CD14-positive monocyte (primary cell): ENCODE results near the gene HLCS. TPM values are rescaled to one million over a fixed set of nuclear protein-coding genes. Genes with fewer than 3 reads are reported as not detected.

Experiments used
- DNase-seq, 3 donors: peaks; one replicate each; pipeline ENCODE4 v3.0.0-alpha.2; 2011 to 2022
- H2AFZ ChIP-seq: 2 replicates; pipeline ENCODE4 v1.6.0; 2012; ENCODE audit warnings: mild to moderate bottlenecking, low read depth, low read length, inconsistent platforms; ENCODE audit not compliant: insufficient read depth, poor library complexity, severe bottlenecking
- H3K27ac ChIP-seq, 2 donors: 1 replicate in 1 of 2; 2 replicates in 1 of 2; pipeline ENCODE4 v1.5.1; 2012 to 2013; ENCODE audit warnings: low read length in 2 of 2, control low read depth in 1 of 2, inconsistent platforms in 1 of 2, low read depth in 1 of 2, mild to moderate bottlenecking in 1 of 2
- H3K27me3 ChIP-seq, 2 donors: one replicate each; pipeline versions ENCODE4 v1.6.0 to v1.6.1; 2011 to 2013; ENCODE audit warnings: low read length in 2 of 2; ENCODE audit not compliant: control insufficient read depth in 2 of 2, insufficient read depth in 2 of 2
- H3K36me3 ChIP-seq, 2 donors: replicated peaks in 1 of 2; 1 replicate in 1 of 2; 2 replicates in 1 of 2; pipeline versions ENCODE4 v1.5.1 to v1.6.1; 2012 to 2013; ENCODE audit warnings: low read length in 2 of 2, control low read depth in 1 of 2, inconsistent platforms in 1 of 2, mild to moderate bottlenecking in 1 of 2; ENCODE audit not compliant: insufficient read depth in 2 of 2, control insufficient read depth in 1 of 2
- H3K4me1 ChIP-seq, 2 donors: 1 replicate in 1 of 2; 2 replicates in 1 of 2; pipeline versions ENCODE4 v1.5.1 to v1.6.1; 2012 to 2013; ENCODE audit warnings: low read length in 2 of 2, control low read depth in 1 of 2, inconsistent platforms in 1 of 2, mild to moderate bottlenecking in 1 of 2, moderate library complexity in 1 of 2; ENCODE audit not compliant: insufficient read depth in 2 of 2, control insufficient read depth in 1 of 2
- H3K4me2 ChIP-seq: replicated peaks from 2 replicates; pipeline ENCODE3; 2012; ENCODE audit warnings: low read length, moderate library complexity, mild to moderate bottlenecking; ENCODE audit not compliant: poor library complexity, severe bottlenecking; ENCODE audit errors: extremely low read depth
- H3K4me3 ChIP-seq, 3 experiments: fragments of 200-600 bp in 1 of 3; sonication (generic) in 1 of 3; replicated peaks in 1 of 3; 1 replicate in 2 of 3; 2 replicates in 1 of 3; pipeline ENCODE4 v1.5.1; 2011 to 2013; ENCODE audit warnings: low read length in 3 of 3, mild to moderate bottlenecking in 3 of 3, control low read depth in 2 of 3, low read depth in 2 of 3, inconsistent platforms in 1 of 3, moderate library complexity in 1 of 3
- H3K79me2 ChIP-seq: 2 replicates; pipeline ENCODE4 v1.6.0; 2012; ENCODE audit warnings: mild to moderate bottlenecking, control low read depth, inconsistent platforms, low read length, moderate library complexity; ENCODE audit not compliant: insufficient read depth
- H3K9ac ChIP-seq: 2 replicates; pipeline ENCODE4 v1.6.0; 2017; ENCODE audit warnings: low read length, mild to moderate bottlenecking; ENCODE audit not compliant: insufficient read depth, poor library complexity, severe bottlenecking
- H3K9me3 ChIP-seq, 2 donors: replicated peaks in 1 of 2; 1 replicate in 1 of 2; 2 replicates in 1 of 2; pipeline versions ENCODE4 v1.5.1 to v1.6.1; 2012 to 2013; ENCODE audit warnings: low read length in 2 of 2, control low read depth in 1 of 2; ENCODE audit not compliant: control insufficient read depth in 1 of 2, insufficient read depth in 1 of 2
- H4K20me1 ChIP-seq: 2 replicates; pipeline ENCODE4 v1.6.0; 2012; ENCODE audit warnings: mild to moderate bottlenecking, low read length, control low read depth, moderate library complexity; ENCODE audit not compliant: insufficient read depth
- H3K27ac Mint-ChIP-seq, 7 donors: one replicate each; pipeline ENCODE4 v1.8.0; 2020; ENCODE audit warnings: mild to moderate bottlenecking in 7 of 7, mixed read lengths in 7 of 7, moderate library complexity in 6 of 7, inconsistent platforms in 2 of 7
- H3K27me3 Mint-ChIP-seq, 3 donors: one replicate each; pipeline ENCODE4 v1.8.0; 2021 to 2022; ENCODE audit warnings: low read depth in 3 of 3, mild to moderate bottlenecking in 3 of 3, mixed read lengths in 3 of 3, moderate library complexity in 3 of 3, inconsistent platforms in 1 of 3
- H3K36me3 Mint-ChIP-seq, 2 donors: one replicate each; pipeline ENCODE4 v1.8.0; 2020; ENCODE audit warnings: mixed read lengths in 2 of 2, inconsistent platforms in 1 of 2, mild to moderate bottlenecking in 1 of 2
- H3K4me1 Mint-ChIP-seq: one replicate; pipeline ENCODE4 v1.8.0; 2020; ENCODE audit warnings: mild to moderate bottlenecking, mixed read lengths
- H3K4me3 Mint-ChIP-seq, 2 donors: one replicate each; pipeline ENCODE4 v1.8.0; 2020; ENCODE audit warnings: mild to moderate bottlenecking in 2 of 2, mixed read lengths in 2 of 2, moderate library complexity in 1 of 2
- H3K9me3 Mint-ChIP-seq, 7 donors: one replicate each; pipeline ENCODE4 v1.8.0; 2020 to 2022; ENCODE audit warnings: mixed read lengths in 7 of 7, mild to moderate bottlenecking in 6 of 7, moderate library complexity in 6 of 7, inconsistent platforms in 2 of 7
- CTCF ChIP-seq: fragments of 200-600 bp; IDR thresholded peaks from one replicate; pipeline ENCODE4 v1.8.0; 2022; ENCODE audit warnings: antibody characterized with exemption, mild to moderate bottlenecking
- WGBS: methylation state at CpG from one replicate; pipeline ENCODE4 v1.1.5; 2013; ENCODE audit warnings: missing lambda C conversion rate; ENCODE audit not compliant: insufficient coverage; 5-methylcytosine and 5-hydroxymethylcytosine counted together
- intact Hi-C, 2 donors: fragments of 100-400 bp; cut with micrococcal nuclease; formaldehyde crosslinking; loops; one replicate each; pipeline versions ENCODE4 v1.15.0 to v1.15.1; 2023
- polyA plus RNA-seq, 3 donors: library from polyadenylated mRNA; depleted of rRNA in 1 of 3; unstranded in 2 of 3; stranded (reverse) in 1 of 3; fragments of 300-500 nt in 2 of 3; fragments of >200 nt in 1 of 3; fragmentation: Illumina TruSeq in 2 of 3; gene quantifications; 1 replicate in 2 of 3; 2 replicates in 1 of 3; pipeline ENCODE4 v1.2.3, GENCODE V29; 2012 to 2021

The HLCS gene
- polyA plus RNA-seq, 3 donors, result 2.1 to 3.1 (median 2.2) TPM

GRCh38 chr21:36765229-36765628, 201.2 kb downstream of the HLCS start:
- H3K36me3 Mint-ChIP-seq, result no peaks in the 10 kb centered on the region

GRCh38 chr21:36763305-36763704, 203.2 kb downstream of the HLCS start:
- no peak for TF ChIP-seq CTCF
- peaks cover 0 to 2% (median 0%) of the 10 kb centered on the region in 3 donors for H3K27me3 Mint-ChIP-seq
- H3K4me2 ChIP-seq, result no peak overlapping the region
- H3K79me2 ChIP-seq, result no peaks in the 10 kb centered on the region
- H3K4me3 ChIP-seq, result no peak overlapping the region
- no peaks in the 10 kb centered on the region for H4K20me1 ChIP-seq
- no peaks in the 10 kb centered on the region for H3K27me3 ChIP-seq
- H3K4me1 ChIP-seq, result no peaks in the 10 kb centered on the region
- no peak for DNase-seq
- H3K9me3 ChIP-seq, result no peaks in the 10 kb centered on the region
- intact Hi-C loops, result no loop called here
- H3K4me3 Mint-ChIP-seq, result no peak overlapping the region
- no peaks in the 10 kb centered on the region for H3K36me3 ChIP-seq
- no peak overlapping the region for H3K27ac ChIP-seq
- H3K27ac Mint-ChIP-seq, result no peak overlapping the region
- no peaks in the 10 kb centered on the region for H3K4me1 Mint-ChIP-seq
- H3K9me3 Mint-ChIP-seq, result peaks cover 0 to 1% (median 0%) of the 10 kb centered on the region in 7 donors
- 83% methylated on average over 1 of the region's 6 CpGs for WGBS
- no peak overlapping the region for H2AFZ ChIP-seq
- no peaks in the 10 kb centered on the region for H3K36me3 Mint-ChIP-seq
- H3K9ac ChIP-seq, result no peak overlapping the region

More at GRCh38 chr21:36765229-36765628, 201.2 kb downstream of the HLCS start:
- H4K20me1 ChIP-seq, result no peaks in the 10 kb centered on the region
- no peaks in the 10 kb centered on the region for H3K4me1 ChIP-seq
- H3K4me1 Mint-ChIP-seq, result no peaks in the 10 kb centered on the region
- no peak overlapping the region for H3K27ac ChIP-seq
- no peak overlapping the region for H3K4me3 ChIP-seq
- 83% methylated on average over 1 of the region's 4 CpGs for WGBS
- H2AFZ ChIP-seq, result no peak overlapping the region
- intact Hi-C loops, result no loop called here
- H3K79me2 ChIP-seq, result no peaks in the 10 kb centered on the region
- H3K9ac ChIP-seq, result no peak overlapping the region
- peaks cover 0 to 1% (median 0%) of the 10 kb centered on the region in 7 donors for H3K9me3 Mint-ChIP-seq
- no peak overlapping the region for H3K4me3 Mint-ChIP-seq
- H3K36me3 ChIP-seq, result no peaks in the 10 kb centered on the region
- no peak for DNase-seq
- no peak for TF ChIP-seq CTCF
- no peaks in the 10 kb centered on the region for H3K9me3 ChIP-seq
- H3K27me3 Mint-ChIP-seq, result peaks cover 0 to 2% (median 2%) of the 10 kb centered on the region in 3 donors
- H3K4me2 ChIP-seq, result no peak overlapping the region
- H3K27me3 ChIP-seq, result no peaks in the 10 kb centered on the region
- no peak overlapping the region for H3K27ac Mint-ChIP-seq
